HT1080 (cell line): ENCODE measurements around the gene NAA38. TPM values are rescaled to one million over a fixed set of nuclear protein-coding genes. Genes with fewer than 3 reads are reported as not detected.
A peak's percentile ranks its signal among the peaks of the same experiment; 100 is the strongest.

Experiments used
- DNase-seq: peaks from one replicate; pipeline ENCODE4 v3.0.0-alpha.2; 2015; ENCODE audit warnings: low read depth
- total RNA-seq: library from RNA; depleted of rRNA; stranded (reverse); fragments of >200 nt; shearing (Covaris generic); gene quantifications from 2 replicates; pipeline ENCODE4 v1.2.3, GENCODE V29; 2014

The NAA38 gene
- total RNA-seq, 1 experiment from 2014 or later: 98.2 TPM

- no peak for DNase-seq
Measured at GRCh38 chr17:7852919-7853690, 4.3 kb downstream of the NAA38 start.

- no peak for DNase-seq
Measured at GRCh38 chr17:7852262-7852670, 5.1 kb downstream of the NAA38 start.

GRCh38 chr17:7851438-7852261 lies 5.7 kb downstream of the NAA38 start:
- DNase-seq: peak; percentile 71

GRCh38 chr17:7850701-7851437 lies 6.5 kb downstream of the NAA38 start:
- DNase-seq: no peak

GRCh38 chr17:7849751-7850504 lies 7.4 kb downstream of the NAA38 start:
- no peak for DNase-seq

- no peak for DNase-seq
Measured at GRCh38 chr17:7849130-7849750, 8.1 kb downstream of the NAA38 start.

GRCh38 chr17:7848739-7849129 lies 8.6 kb downstream of the NAA38 start:
- no peak for DNase-seq

- no peak for DNase-seq
Measured at GRCh38 chr17:7848131-7848579, 9.2 kb downstream of the NAA38 start.

GRCh38 chr17:7846765-7847661 lies 10.3 kb downstream of the NAA38 start:
- DNase-seq: no peak

- no peak for DNase-seq
Measured at GRCh38 chr17:7846063-7846735, 11.2 kb downstream of the NAA38 start.

GRCh38 chr17:7845359-7846062 lies 11.8 kb downstream of the NAA38 start:
- DNase-seq: no peak

GRCh38 chr17:7844292-7845154 lies 12.8 kb downstream of the NAA38 start:
- DNase-seq: peak; percentile 91

GRCh38 chr17:7843536-7844291 lies 13.6 kb downstream of the NAA38 start:
- DNase-seq: peak; percentile 72

GRCh38 chr17:7843257-7843535 lies 14.2 kb downstream of the NAA38 start:
- DNase-seq: no peak

- peak; percentile 95 for DNase-seq
Measured at GRCh38 chr17:7842380-7843256, 14.7 kb downstream of the NAA38 start.

- DNase-seq: peak; percentile 78
Measured at GRCh38 chr17:7841915-7842379, 15.4 kb downstream of the NAA38 start.
